Measurements from ENCODE around the gene RAET1E. TPM values are rescaled to one million over a fixed set of nuclear protein-coding genes. Genes with fewer than 3 reads are reported as not detected.
"Not testable (repeated sequence)": the region's sequence is repeated elsewhere in the genome, so short reads cannot be mapped to it uniquely, and the experiment has no call there.

The RAET1E gene
- total and polyA plus RNA-seq, 4 donors = 0.18 to 1.7 (median 0.65) TPM; not detected in 1

GRCh38 chr6:149933461-149933860 lies 35.5 kb upstream of the RAET1E start:
- no peaks in the 10 kb centered on the region for H3K27me3 ChIP-seq (ENCODE audit: control insufficient read depth in 1 of 2, insufficient read depth in 2 of 2, low read length in 1 of 2)
- ATAC-seq (ENCODE audit: low FRiP score) = no peak
- H3K27ac ChIP-seq (ENCODE audit: low read depth in 1 of 2, low read length in 2 of 2) = no peak overlapping the region
- no peak for DNase-seq
- H3K36me3 ChIP-seq (ENCODE audit: control insufficient read depth in 1 of 2, insufficient read depth in 2 of 2, low read length in 1 of 2) = no peaks in the 10 kb centered on the region
- no peaks in the 10 kb centered on the region for H3K9me3 ChIP-seq (ENCODE audit: control insufficient read depth, low read length)
- H3K4me3 ChIP-seq (ENCODE audit: low read length in 2 of 2) = no peak overlapping the region
- WGBS, 2 donors = 41 to 45% methylated on average over 3 of the region's 3 CpGs
- H3K4me1 ChIP-seq (ENCODE audit: control insufficient read depth in 1 of 2, insufficient read depth in 2 of 2, low read length in 2 of 2) = no peaks in the 10 kb centered on the region
- intact Hi-C loops (cut with DNase I) = no loop called here

GRCh38 chr6:149933036-149933435 lies 35.1 kb upstream of the RAET1E start:
- intact Hi-C loops (cut with DNase I) = no loop called here
- no peaks in the 10 kb centered on the region for H3K27me3 ChIP-seq (ENCODE audit: control insufficient read depth in 1 of 2, insufficient read depth in 2 of 2, low read length in 1 of 2)

GRCh38 chr6:149931501-149931900 lies 33.6 kb upstream of the RAET1E start:
- no peak overlapping the region for H3K27ac ChIP-seq (ENCODE audit: low read depth in 1 of 2, low read length in 2 of 2)
- no peaks in the 10 kb centered on the region for H3K27me3 ChIP-seq (ENCODE audit: control insufficient read depth in 1 of 2, insufficient read depth in 2 of 2, low read length in 1 of 2)
- no peak for ATAC-seq (ENCODE audit: low FRiP score)
- peak in 1 of 2 donors; percentile 26 for DNase-seq
- H3K36me3 ChIP-seq (ENCODE audit: control insufficient read depth in 1 of 2, insufficient read depth in 2 of 2, low read length in 1 of 2) = no peaks in the 10 kb centered on the region
- intact Hi-C loops (cut with DNase I) = no loop called here
- H3K9me3 ChIP-seq (ENCODE audit: control insufficient read depth, low read length) = no peaks in the 10 kb centered on the region
- 79 to 81% methylated on average over 6 of the region's 6 CpGs for WGBS, 2 donors
- no peaks in the 10 kb centered on the region for H3K4me1 ChIP-seq (ENCODE audit: control insufficient read depth in 1 of 2, insufficient read depth in 2 of 2, low read length in 2 of 2)
- no peak overlapping the region for H3K4me3 ChIP-seq (ENCODE audit: low read length in 2 of 2)

More at GRCh38 chr6:149933036-149933435, 35.1 kb upstream of the RAET1E start:
- DNase-seq (no peak), ATAC-seq (ENCODE audit: low FRiP score) (no peak)
- Histone ChIP-seq H3K27ac (ENCODE audit: low read depth in 1 of 2, low read length in 2 of 2) (no peak overlapping the region), H3K9me3 (ENCODE audit: control insufficient read depth, low read length) (no peaks in the 10 kb centered on the region), H3K4me1 (ENCODE audit: control insufficient read depth in 1 of 2, insufficient read depth in 2 of 2, low read length in 2 of 2) (no peaks in the 10 kb centered on the region), H3K36me3 (ENCODE audit: control insufficient read depth in 1 of 2, insufficient read depth in 2 of 2, low read length in 1 of 2) (no peaks in the 10 kb centered on the region), H3K4me3 (ENCODE audit: low read length in 2 of 2) (no peak overlapping the region)
- 47 to 54% methylated on average over 5 of the region's 5 CpGs for WGBS, 2 donors

- intact Hi-C loops (cut with DNase I) = loop anchor here in 1 of 2 donors (10.0 kb wide), 1 partner anchor 365 kb away; the partner anchor contains the start of gene GINM1
Measured at GRCh38 chr6:149929422-149929821, 31.5 kb upstream of the RAET1E start.

GRCh38 chr6:149927025-149927424 lies 29.1 kb upstream of the RAET1E start:
- not testable (repeated sequence) for H3K27ac ChIP-seq (ENCODE audit: low read depth in 1 of 2, low read length in 2 of 2); DNase-seq; H3K9me3 ChIP-seq (ENCODE audit: control insufficient read depth, low read length); H3K36me3 ChIP-seq (ENCODE audit: control insufficient read depth in 1 of 2, insufficient read depth in 2 of 2, low read length in 1 of 2); H3K27me3 ChIP-seq (ENCODE audit: control insufficient read depth in 1 of 2, insufficient read depth in 2 of 2, low read length in 1 of 2); H3K4me3 ChIP-seq (ENCODE audit: low read length in 2 of 2); H3K4me1 ChIP-seq (ENCODE audit: control insufficient read depth in 1 of 2, insufficient read depth in 2 of 2, low read length in 2 of 2); ATAC-seq (ENCODE audit: low FRiP score)
- 83% methylated on average over 4 of the region's 4 CpGs for WGBS, 2 donors
- intact Hi-C loops (cut with DNase I) = loop anchor here (2.0 to 10.0 kb wide), 2 partner anchors 92 to 362 kb away; partner anchors contain the start of gene GINM1 (in 1 of the 2)

More at GRCh38 chr6:149929422-149929821, 31.5 kb upstream of the RAET1E start:
- Histone ChIP-seq H3K36me3 (ENCODE audit: control insufficient read depth in 1 of 2, insufficient read depth in 2 of 2, low read length in 1 of 2) (no peaks in the 10 kb centered on the region), H3K4me1 (ENCODE audit: control insufficient read depth in 1 of 2, insufficient read depth in 2 of 2, low read length in 2 of 2) (no peaks in the 10 kb centered on the region), H3K27ac (ENCODE audit: low read depth in 1 of 2, low read length in 2 of 2) (no peak overlapping the region), H3K4me3 (ENCODE audit: low read length in 2 of 2) (no peak overlapping the region), H3K27me3 (ENCODE audit: control insufficient read depth in 1 of 2, insufficient read depth in 2 of 2, low read length in 1 of 2) (no peaks in the 10 kb centered on the region), H3K9me3 (ENCODE audit: control insufficient read depth, low read length) (no peaks in the 10 kb centered on the region)
- DNase-seq (no peak), ATAC-seq (ENCODE audit: low FRiP score) (no peak)
- WGBS, 2 donors = 13% methylated on average over 3 of the region's 3 CpGs

- intact Hi-C loops (cut with DNase I) = loop anchor here (1.0 to 10.0 kb wide), 3 partner anchors 91 to 361 kb away; partner anchors contain the start of gene GINM1 (in 1 of the 2)
- 3% methylated on average over 31 of the region's 31 CpGs for WGBS, 2 donors
- Histone ChIP-seq H3K4me3 (ENCODE audit: low read length in 2 of 2) (peak overlapping the region; percentile 0 to 36), H3K36me3 (ENCODE audit: control insufficient read depth in 1 of 2, insufficient read depth in 2 of 2, low read length in 1 of 2) (no peaks in the 10 kb centered on the region), H3K27ac (ENCODE audit: low read depth in 1 of 2, low read length in 2 of 2) (no peak overlapping the region), H3K27me3 (ENCODE audit: control insufficient read depth in 1 of 2, insufficient read depth in 2 of 2, low read length in 1 of 2) (no peaks in the 10 kb centered on the region), H3K4me1 (ENCODE audit: control insufficient read depth in 1 of 2, insufficient read depth in 2 of 2, low read length in 2 of 2) (no peaks in the 10 kb centered on the region), H3K9me3 (ENCODE audit: control insufficient read depth, low read length) (no peaks in the 10 kb centered on the region)
- ATAC-seq (ENCODE audit: low FRiP score) = peak; percentile 93
- peak; percentile 94 to 97 for DNase-seq
Measured at GRCh38 chr6:149925974-149926777, 28.3 kb upstream of the RAET1E start.

GRCh38 chr6:149925253-149925973 lies 27.5 kb upstream of the RAET1E start:
- intact Hi-C loops (cut with DNase I) = loop anchor here in 1 of 2 donors (10.0 kb wide), 1 partner anchor 361 kb away; the partner anchor contains the start of gene GINM1
- DNase-seq (peak in 1 of 2 donors; percentile 62), ATAC-seq (ENCODE audit: low FRiP score) (peak; percentile 49)
- 11 to 16% methylated on average over 26 to 34 of the region's 34 CpGs for WGBS, 2 donors
- H3K9me3 ChIP-seq (ENCODE audit: control insufficient read depth, low read length) = no peaks in the 10 kb centered on the region
- no peak overlapping the region for H3K27ac ChIP-seq (ENCODE audit: low read depth in 1 of 2, low read length in 2 of 2)
- no peaks in the 10 kb centered on the region for H3K36me3 ChIP-seq (ENCODE audit: control insufficient read depth in 1 of 2, insufficient read depth in 2 of 2, low read length in 1 of 2)
- H3K27me3 ChIP-seq (ENCODE audit: control insufficient read depth in 1 of 2, insufficient read depth in 2 of 2, low read length in 1 of 2) = no peaks in the 10 kb centered on the region
- peak overlapping the region; percentile 0 to 36 for H3K4me3 ChIP-seq (ENCODE audit: low read length in 2 of 2)
- no peaks in the 10 kb centered on the region for H3K4me1 ChIP-seq (ENCODE audit: control insufficient read depth in 1 of 2, insufficient read depth in 2 of 2, low read length in 2 of 2)

- peak in 1 of 2 donors; percentile 37 for DNase-seq
- H3K27ac ChIP-seq (ENCODE audit: low read depth in 1 of 2, low read length in 2 of 2) = no peak overlapping the region
- 89 to 95% methylated on average over 4 of the region's 4 CpGs for WGBS, 2 donors
- no peaks in the 10 kb centered on the region for H3K4me1 ChIP-seq (ENCODE audit: control insufficient read depth in 1 of 2, insufficient read depth in 2 of 2, low read length in 2 of 2)
- no peaks in the 10 kb centered on the region for H3K9me3 ChIP-seq (ENCODE audit: control insufficient read depth, low read length)
- intact Hi-C loops (cut with DNase I) = loop anchor here in 1 of 2 donors (10.0 kb wide), 1 partner anchor 360 kb away; the partner anchor contains the start of gene GINM1
- no peak overlapping the region for H3K4me3 ChIP-seq (ENCODE audit: low read length in 2 of 2)
- no peaks in the 10 kb centered on the region for H3K36me3 ChIP-seq (ENCODE audit: control insufficient read depth in 1 of 2, insufficient read depth in 2 of 2, low read length in 1 of 2)
- H3K27me3 ChIP-seq (ENCODE audit: control insufficient read depth in 1 of 2, insufficient read depth in 2 of 2, low read length in 1 of 2) = no peaks in the 10 kb centered on the region
- peak; percentile 9 for ATAC-seq (ENCODE audit: low FRiP score)
Measured at GRCh38 chr6:149924933-149925252, 27.0 kb upstream of the RAET1E start.

Data from aorta (tissue), 5 donors.